Measurements from ENCODE around the gene SGCD.

SGCD gene

GRCh38 chr5:156716591-156717380, 389.8 kb downstream of the SGCD start:
- no peak for DNase-seq
- intact Hi-C loops (cut with DNase I): no loop called here

- intact Hi-C loops (cut with DNase I): no loop called here
- DNase-seq: no peak
Measured at GRCh38 chr5:156718985-156719384, 392.0 kb downstream of the SGCD start.

- intact Hi-C loops (cut with DNase I): no loop called here
- DNase-seq: no peak
Measured at GRCh38 chr5:156722358-156722757, 395.4 kb downstream of the SGCD start.

GRCh38 chr5:156735477-156735876, 408.5 kb downstream of the SGCD start:
- no peak for DNase-seq
- intact Hi-C loops (cut with DNase I): no loop called here

- intact Hi-C loops (cut with DNase I): no loop called here
- DNase-seq: no peak
Measured at GRCh38 chr5:156741516-156741915, 414.6 kb downstream of the SGCD start.

- intact Hi-C loops (cut with DNase I): no loop called here
- no peak for DNase-seq
Measured at GRCh38 chr5:156753846-156754245, 426.9 kb downstream of the SGCD start.

GRCh38 chr5:156755421-156756087, 428.6 kb downstream of the SGCD start:
- DNase-seq: no peak
- intact Hi-C loops (cut with DNase I): no loop called here

GRCh38 chr5:156758011-156758791, 431.2 kb downstream of the SGCD start:
- intact Hi-C loops (cut with DNase I): no loop called here
- no peak for DNase-seq

- intact Hi-C loops (cut with DNase I): no loop called here
- no peak for DNase-seq
Measured at GRCh38 chr5:156759156-156759555, 432.2 kb downstream of the SGCD start.

GRCh38 chr5:156762771-156763170, 435.8 kb downstream of the SGCD start:
- intact Hi-C loops (cut with DNase I): no loop called here
- no peak for DNase-seq

- no peak for DNase-seq
- intact Hi-C loops (cut with DNase I): no loop called here
Measured at GRCh38 chr5:156764176-156764971, 437.4 kb downstream of the SGCD start.

GRCh38 chr5:156774273-156774672, 447.3 kb downstream of the SGCD start:
- intact Hi-C loops (cut with DNase I): no loop called here
- no peak for DNase-seq

- DNase-seq: no peak
- intact Hi-C loops (cut with DNase I): no loop called here
Measured at GRCh38 chr5:156778139-156778706, 451.3 kb downstream of the SGCD start.

GRCh38 chr5:156778752-156779151, 451.8 kb downstream of the SGCD start:
- DNase-seq: no peak
- intact Hi-C loops (cut with DNase I): no loop called here

- no peak for DNase-seq
- intact Hi-C loops (cut with DNase I): no loop called here
Measured at GRCh38 chr5:156779436-156779835, 452.5 kb downstream of the SGCD start.

- intact Hi-C loops (cut with DNase I): no loop called here
- DNase-seq: no peak
Measured at GRCh38 chr5:156783092-156783491, 456.1 kb downstream of the SGCD start.

- intact Hi-C loops (cut with DNase I): no loop called here
- no peak for DNase-seq
Measured at GRCh38 chr5:156794687-156795086, 467.7 kb downstream of the SGCD start.

GRCh38 chr5:156798201-156798600, 471.2 kb downstream of the SGCD start:
- DNase-seq: no peak
- intact Hi-C loops (cut with DNase I): no loop called here

- no peak for DNase-seq
- intact Hi-C loops (cut with DNase I): no loop called here
Measured at GRCh38 chr5:156799171-156799570, 472.2 kb downstream of the SGCD start.

GRCh38 chr5:156800929-156801328, 474.0 kb downstream of the SGCD start:
- intact Hi-C loops (cut with DNase I): no loop called here
- peak in 3 of 10 donors; percentile 14 to 37 (median 18) for DNase-seq

All from posterior cingulate gyrus (tissue), 11 donors.